Endodermal cell (in vitro differentiated cells): Measurements from ENCODE around the gene ADAMTS2. TPM values are rescaled to one million over a fixed set of nuclear protein-coding genes. Genes with fewer than 3 reads are reported as not detected.

Source experiments
- DNase-seq: peaks from one replicate; pipeline ENCODE4 v3.0.0-alpha.2; 2017
- H3K27ac ChIP-seq: 2 replicates; pipeline ENCODE4 v1.5.1; 2013; ENCODE audit warnings: mild to moderate bottlenecking, low read depth, low read length, moderate library complexity
- H3K27me3 ChIP-seq: 2 replicates; pipeline ENCODE4 v1.6.1; 2013; ENCODE audit warnings: mild to moderate bottlenecking, low read length, moderate library complexity; ENCODE audit not compliant: insufficient read depth, control insufficient read depth, poor library complexity, severe bottlenecking
- H3K36me3 ChIP-seq: 2 replicates; pipeline ENCODE4 v1.7.0; 2013; ENCODE audit warnings: mild to moderate bottlenecking, low read length, moderate library complexity; ENCODE audit not compliant: control insufficient read depth, insufficient read depth
- H3K4me1 ChIP-seq: one replicate; pipeline ENCODE4 v1.7.0; 2013; ENCODE audit warnings: low read length; ENCODE audit not compliant: control insufficient read depth, insufficient read depth
- H3K4me3 ChIP-seq: 2 replicates; pipeline ENCODE4 v1.5.1; 2013; ENCODE audit warnings: mild to moderate bottlenecking, low read length, moderate library complexity
- H3K9ac ChIP-seq: 2 replicates; pipeline ENCODE4 v1.6.1; 2013; ENCODE audit warnings: mild to moderate bottlenecking, low read length, moderate library complexity; ENCODE audit not compliant: poor library complexity, severe bottlenecking; ENCODE audit errors: extremely low read depth
- H3K9me3 ChIP-seq: 2 replicates; pipeline ENCODE4 v1.6.1; 2013; ENCODE audit warnings: mild to moderate bottlenecking, low read length, moderate library complexity; ENCODE audit not compliant: control insufficient read depth
- H3K27ac Mint-ChIP-seq: 2 replicates; pipeline ENCODE4 v1.8.0; 2020; ENCODE audit warnings: mixed read lengths
- H3K27me3 Mint-ChIP-seq: 2 replicates; pipeline ENCODE4 v1.8.0; 2021; ENCODE audit warnings: mild to moderate bottlenecking, mixed read lengths; ENCODE audit not compliant: insufficient read depth
- H3K36me3 Mint-ChIP-seq: 2 replicates; pipeline ENCODE4 v1.8.0; 2020; ENCODE audit warnings: low read depth, mixed read lengths
- H3K4me1 Mint-ChIP-seq: 2 replicates; pipeline ENCODE4 v1.8.0; 2020; ENCODE audit warnings: mixed read lengths
- H3K4me3 Mint-ChIP-seq: 2 replicates; pipeline ENCODE4 v1.8.0; 2020; ENCODE audit warnings: mild to moderate bottlenecking, moderate library complexity, mixed read lengths
- H3K9me3 Mint-ChIP-seq: 2 replicates; pipeline ENCODE4 v1.8.0; 2020; ENCODE audit warnings: mild to moderate bottlenecking, mixed read lengths
- CTCF ChIP-seq: fragments of 200-600 bp; sonication (generic); conservative IDR thresholded peaks from 2 replicates; pipeline ENCODE4 v1.5.0; 2021; ENCODE audit warnings: antibody characterized with exemption, mild to moderate bottlenecking
- WGBS, 2 experiments: methylation state at CpG; one replicate each; pipeline versions ENCODE4 v1.1.5 to v1.1.7; 2013; ENCODE audit warnings: missing lambda C conversion rate in 2 of 2, mixed read lengths in 1 of 2; ENCODE audit not compliant: insufficient coverage in 1 of 2, insufficient read length in 1 of 2; 5-methylcytosine and 5-hydroxymethylcytosine counted together
- total RNA-seq, 2 donors: library from RNA; stranded (reverse); fragmentation: NEBNext Ultra II Directional in 1 of 2; extraction: Animal tissue kit (Norgen Biotek cat#: 25700) in 1 of 2; gene quantifications; 2 replicates in 1 of 2; 3 replicates in 1 of 2; pipeline ENCODE4 v1.2.1, GENCODE V29; 2021

The ADAMTS2 gene
- total RNA-seq, 2 donors from 2014 or later: 1.2 to 2.6 TPM

- WGBS, 2 experiments: 91 to 94% methylated on average over 7 to 18 of the region's 18 CpGs
- TF ChIP-seq CTCF: no peak
- peaks cover 4% of the 10 kb centered on the region for H3K9me3 Mint-ChIP-seq
Observed at GRCh38 chr5:179129607-179130071, 215.6 kb downstream of the ADAMTS2 start.

GRCh38 chr5:179128976-179129375 is 216.3 kb downstream of the ADAMTS2 start:
- H3K36me3 Mint-ChIP-seq: no peaks in the 10 kb centered on the region
- Histone ChIP-seq H3K9me3 (no peaks in the 10 kb centered on the region), H3K36me3 (no peaks in the 10 kb centered on the region), H3K4me1 (no peaks in the 10 kb centered on the region), H3K9ac (no peak overlapping the region), H3K27ac (no peak overlapping the region), H3K4me3 (no peak overlapping the region), H3K27me3 (no peaks in the 10 kb centered on the region)
- DNase-seq: peak; percentile 22
- H3K4me3 Mint-ChIP-seq: no peak overlapping the region
- H3K9me3 Mint-ChIP-seq: peaks cover 1% of the 10 kb centered on the region
- no peak overlapping the region for H3K27ac Mint-ChIP-seq
- H3K27me3 Mint-ChIP-seq: no peaks in the 10 kb centered on the region
- no peak for TF ChIP-seq CTCF
- 82 to 87% methylated on average over 11 to 14 of the region's 14 CpGs for WGBS, 2 experiments
- H3K4me1 Mint-ChIP-seq: no peaks in the 10 kb centered on the region

More at GRCh38 chr5:179129607-179130071, 215.6 kb downstream of the ADAMTS2 start:
- no peaks in the 10 kb centered on the region for H3K27me3 Mint-ChIP-seq
- Histone ChIP-seq H3K27me3 (no peaks in the 10 kb centered on the region), H3K27ac (no peak overlapping the region), H3K4me3 (no peak overlapping the region), H3K36me3 (no peaks in the 10 kb centered on the region), H3K9me3 (no peaks in the 10 kb centered on the region), H3K9ac (no peak overlapping the region), H3K4me1 (no peaks in the 10 kb centered on the region)
- no peak overlapping the region for H3K27ac Mint-ChIP-seq
- H3K4me1 Mint-ChIP-seq: no peaks in the 10 kb centered on the region
- H3K4me3 Mint-ChIP-seq: no peak overlapping the region
- no peaks in the 10 kb centered on the region for H3K36me3 Mint-ChIP-seq
- DNase-seq: peak; percentile 16

DNA sequence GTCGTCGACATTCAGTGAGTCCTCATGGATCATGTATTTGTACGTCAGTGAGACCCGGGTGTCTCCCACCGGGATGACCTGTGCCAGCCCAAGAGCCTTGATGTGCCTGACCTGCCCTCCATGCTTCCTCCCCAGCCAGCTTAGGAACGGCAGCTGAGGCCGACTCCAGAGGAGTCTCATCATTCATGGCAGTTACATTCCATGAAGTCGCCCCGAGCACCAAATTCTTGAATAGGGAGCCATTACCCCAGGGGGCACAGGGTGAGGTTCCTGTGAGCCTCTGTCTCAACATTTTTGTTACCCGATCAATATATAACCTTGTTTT is 217.3 kb downstream of the ADAMTS2 start:
- no peaks in the 10 kb centered on the region for H3K36me3 Mint-ChIP-seq
- Histone ChIP-seq H3K4me1 (no peaks in the 10 kb centered on the region), H3K4me3 (no peak overlapping the region), H3K9ac (no peak overlapping the region), H3K36me3 (no peaks in the 10 kb centered on the region), H3K27ac (no peak overlapping the region), H3K9me3 (no peaks in the 10 kb centered on the region), H3K27me3 (no peaks in the 10 kb centered on the region)
- no peak overlapping the region for H3K27ac Mint-ChIP-seq
- H3K27me3 Mint-ChIP-seq: no peaks in the 10 kb centered on the region
- DNase-seq: no peak
- no peaks in the 10 kb centered on the region for H3K9me3 Mint-ChIP-seq
- H3K4me3 Mint-ChIP-seq: no peak overlapping the region
- H3K4me1 Mint-ChIP-seq: no peaks in the 10 kb centered on the region
- WGBS, 2 experiments: 86% methylated on average over 9 to 10 of the region's 10 CpGs
- TF ChIP-seq CTCF: no peak
